HG03558 (cell line): ENCODE data around the gene KRR1.
"Not testable (repeated sequence)": the region's sequence is repeated elsewhere in the genome, so short reads cannot be mapped to it uniquely, and the experiment has no call there.

Experiments
- ATAC-seq: cut with Tn5 transposase; IDR thresholded peaks from one replicate; pipeline ENCODE4 v1.9.1; 2021; ENCODE audit warnings: moderate number of reproducible peaks; ENCODE audit not compliant: unreplicated experiment; ENCODE audit errors: extremely low read depth

The KRR1 gene

DNA sequence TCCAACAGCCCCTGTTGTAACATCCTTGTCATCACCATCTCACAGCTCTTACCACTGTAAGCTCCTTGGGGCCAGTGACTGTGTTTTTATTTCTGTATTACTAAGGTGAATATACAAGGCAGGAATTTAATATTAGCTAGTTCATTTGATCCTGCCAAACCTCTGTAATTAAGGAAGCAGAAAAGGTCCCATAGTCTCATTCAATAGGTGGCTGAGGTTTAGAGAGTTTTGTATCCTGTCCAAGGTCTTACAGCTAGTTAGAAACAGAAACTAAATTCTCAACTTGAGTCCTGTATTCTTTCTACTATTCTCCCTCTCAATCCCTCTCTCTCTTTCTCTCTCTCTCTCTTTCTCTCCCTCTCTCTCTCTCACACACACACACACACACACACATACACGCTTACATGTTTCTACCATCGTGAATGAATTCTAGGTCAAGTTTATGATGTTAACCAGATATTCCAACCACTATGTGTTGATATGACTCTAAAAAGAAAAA lies 31.4 kb downstream of the KRR1 start:
- peak; percentile 17 for ATAC-seq

DNA sequence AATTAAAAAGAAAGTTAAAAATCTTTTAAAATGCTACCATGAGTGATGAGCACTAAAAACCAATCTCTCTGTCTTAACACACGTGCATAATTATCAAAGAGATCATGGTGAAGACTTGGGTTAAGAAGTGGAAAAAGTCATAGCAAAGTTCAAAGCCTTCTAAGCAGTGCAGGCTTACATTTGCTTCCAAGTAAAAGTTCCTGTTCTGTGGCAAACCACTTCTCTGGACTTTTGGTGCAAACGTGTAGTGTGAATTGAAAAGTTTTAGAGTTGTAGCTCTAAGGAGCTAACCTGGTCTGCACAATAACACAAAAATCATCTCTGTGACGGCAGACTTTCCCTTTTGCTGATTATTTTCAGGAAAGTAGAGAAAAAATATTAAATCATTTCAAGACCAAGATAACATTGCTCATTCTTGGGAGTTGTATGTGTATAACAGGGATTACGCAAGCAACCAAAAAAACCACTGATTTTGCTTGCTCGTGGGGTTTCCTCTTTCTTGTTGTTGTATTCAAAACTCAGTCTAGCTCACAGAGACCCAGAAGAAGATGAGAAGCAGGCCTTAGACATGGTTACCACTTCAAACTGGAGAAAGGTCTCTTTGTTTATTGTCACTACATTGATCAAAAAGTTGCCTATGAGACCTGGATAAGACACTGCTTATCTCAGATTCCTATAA lies 33.2 kb downstream of the KRR1 start:
- ATAC-seq = no peak

DNA sequence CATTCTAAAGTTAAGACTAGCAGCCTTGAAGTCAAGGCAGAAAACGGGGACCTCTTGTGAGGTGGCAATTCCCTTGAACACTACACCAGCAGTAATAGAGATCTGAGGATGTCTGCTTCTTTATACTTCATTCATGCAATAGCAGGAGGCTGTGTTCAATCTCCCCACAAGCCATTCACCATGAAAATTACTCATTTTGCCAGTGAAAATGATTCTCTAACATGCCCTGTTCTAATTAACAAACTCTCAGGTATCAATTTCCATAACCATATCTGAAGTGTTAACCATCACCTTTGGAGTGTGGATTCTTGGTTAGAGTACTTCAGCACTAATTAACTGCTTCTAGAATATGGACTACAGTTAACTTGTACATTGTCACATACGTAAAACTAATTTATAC lies 34.3 kb downstream of the KRR1 start:
- ATAC-seq = no peak

DNA sequence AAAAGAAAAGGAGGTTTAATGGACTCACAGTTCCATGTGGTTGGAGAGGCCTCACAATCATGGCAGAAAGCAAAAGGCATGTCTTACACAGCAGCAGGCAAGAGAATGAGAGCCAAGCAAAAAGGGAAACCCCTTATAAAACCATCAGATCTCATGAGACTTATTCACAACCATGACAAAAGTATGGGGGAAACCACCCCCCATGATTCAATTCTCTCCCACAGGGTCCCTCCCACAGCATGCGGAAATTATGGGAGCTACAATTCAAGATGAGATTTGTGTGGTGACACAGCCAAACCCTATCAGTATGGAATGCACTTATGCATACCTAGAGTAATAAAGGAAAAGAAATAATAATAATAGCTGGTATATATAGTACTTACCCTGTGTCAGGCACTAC lies 35.3 kb downstream of the KRR1 start:
- no peak for ATAC-seq

DNA sequence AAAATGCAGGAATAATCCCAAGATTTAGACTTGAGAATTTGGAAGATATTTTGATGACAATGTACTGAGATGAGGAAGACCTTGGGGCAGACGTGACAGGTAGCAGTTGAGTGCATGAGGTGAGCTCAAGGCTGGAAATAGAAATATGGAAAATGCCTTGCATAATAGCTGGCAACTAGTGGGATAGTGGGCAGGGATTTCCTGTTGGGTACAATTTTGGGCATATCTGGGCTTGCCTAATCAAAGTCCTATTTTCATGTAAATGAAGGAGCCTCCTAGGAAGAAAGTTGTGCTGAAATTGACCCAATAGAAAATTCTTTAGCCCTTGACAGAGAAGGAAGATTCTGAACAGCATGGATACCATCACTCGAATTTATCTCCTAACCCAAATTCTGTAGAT lies 37.3 kb downstream of the KRR1 start:
- no peak for ATAC-seq

DNA sequence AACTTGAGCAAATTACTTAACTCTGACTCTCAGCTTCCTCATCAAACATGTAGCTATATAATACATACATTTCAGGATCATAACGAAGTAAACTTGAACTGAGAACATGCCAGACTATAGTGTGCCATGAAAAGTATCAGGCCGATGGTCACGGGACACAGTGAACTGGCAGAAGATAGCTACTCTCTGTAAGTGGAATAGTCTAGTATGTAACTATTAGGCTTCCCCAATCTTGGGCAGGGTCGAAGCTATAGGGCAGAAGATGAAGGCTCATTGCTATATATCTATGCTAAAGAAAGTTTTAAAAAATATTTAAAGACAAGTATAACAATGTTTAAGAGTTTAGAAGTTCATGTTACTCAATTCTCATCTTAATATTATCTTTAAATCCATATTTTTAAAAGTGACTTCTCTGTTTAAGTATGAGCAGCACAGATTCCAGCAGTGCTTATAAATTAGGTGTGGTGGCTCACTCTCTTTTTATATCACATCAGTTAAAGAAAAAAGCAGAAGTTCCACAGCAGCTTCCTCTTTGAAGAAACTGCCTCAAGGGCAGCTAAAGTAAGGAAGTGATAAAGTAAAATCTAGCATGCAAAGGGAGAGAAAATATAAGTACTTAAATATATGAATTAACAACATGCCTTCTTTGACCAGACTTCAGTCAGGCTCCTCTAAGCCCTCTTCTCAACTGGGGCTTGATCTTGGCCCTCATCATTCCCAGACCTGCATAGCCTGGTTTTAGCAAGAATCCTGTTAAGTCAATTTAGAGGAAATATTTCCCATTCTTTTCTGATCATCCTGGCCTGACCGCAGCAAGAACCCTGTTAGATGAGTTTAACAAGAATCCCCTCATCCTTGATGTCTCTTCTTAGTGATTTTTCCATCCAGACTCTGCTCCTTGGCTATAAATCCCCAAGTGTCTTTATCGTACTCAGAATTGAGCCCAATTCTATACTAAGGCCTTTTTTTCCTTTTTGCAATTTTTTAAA lies 39.2 kb downstream of the KRR1 start:
- ATAC-seq = no peak

DNA sequence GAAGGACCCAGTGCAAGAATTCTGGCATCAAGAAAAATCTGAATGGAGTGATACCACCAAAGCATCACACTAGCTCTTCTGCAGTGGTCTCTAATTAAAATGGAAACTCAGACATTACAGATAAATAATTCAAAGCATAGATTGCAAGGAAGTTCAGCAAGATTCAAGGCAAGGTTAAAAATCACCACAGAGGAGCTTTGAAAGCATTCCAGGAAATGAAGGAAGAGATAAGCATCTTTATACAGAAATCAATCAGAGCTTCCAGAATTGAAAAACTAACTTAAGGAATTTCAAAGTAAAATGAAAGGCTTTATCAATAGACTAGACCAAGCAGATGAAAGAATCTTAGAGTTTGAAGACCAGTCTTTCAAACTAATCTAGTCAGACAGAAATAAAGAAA lies 51.2 kb downstream of the KRR1 start:
- ATAC-seq = no peak

DNA sequence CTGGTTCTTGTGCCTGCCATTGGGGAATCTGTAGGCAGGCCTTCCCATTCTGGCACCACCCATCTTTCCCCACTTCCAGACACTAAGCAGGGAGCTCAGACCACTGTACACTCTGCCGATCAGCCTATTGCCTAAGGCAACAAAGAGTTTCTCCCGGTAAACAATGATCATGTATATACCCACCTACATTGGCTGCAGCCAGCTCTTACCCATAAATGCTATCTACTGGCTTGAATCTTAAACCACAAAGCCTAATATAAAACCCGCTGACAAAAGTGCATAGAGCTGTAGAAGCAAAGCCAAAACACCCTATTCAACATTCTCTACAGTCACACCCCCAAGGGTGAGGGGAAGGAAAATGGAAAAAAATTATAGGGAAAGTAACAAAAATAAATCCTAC lies 51.7 kb downstream of the KRR1 start:
- no peak for ATAC-seq

DNA sequence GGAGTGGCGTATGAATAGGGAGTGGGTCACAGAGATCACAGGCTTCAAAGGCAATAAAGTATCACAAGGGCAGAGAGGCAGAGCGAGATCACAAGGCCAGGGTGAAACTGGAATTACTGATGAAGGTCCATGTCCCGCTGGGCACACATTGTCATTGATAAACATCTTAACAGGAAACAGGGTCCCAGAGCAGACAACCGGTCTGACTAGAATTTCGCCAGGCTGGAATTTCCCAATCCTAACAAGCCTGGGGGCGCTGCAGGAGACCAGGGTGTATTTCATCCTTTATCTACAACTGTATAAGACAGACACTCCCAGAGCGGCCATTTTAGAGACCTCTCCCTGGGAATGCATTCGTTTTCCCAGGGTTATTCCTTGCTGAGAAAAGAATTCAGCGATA lies 53.5 kb downstream of the KRR1 start:
- ATAC-seq = not testable (repeated sequence)

DNA sequence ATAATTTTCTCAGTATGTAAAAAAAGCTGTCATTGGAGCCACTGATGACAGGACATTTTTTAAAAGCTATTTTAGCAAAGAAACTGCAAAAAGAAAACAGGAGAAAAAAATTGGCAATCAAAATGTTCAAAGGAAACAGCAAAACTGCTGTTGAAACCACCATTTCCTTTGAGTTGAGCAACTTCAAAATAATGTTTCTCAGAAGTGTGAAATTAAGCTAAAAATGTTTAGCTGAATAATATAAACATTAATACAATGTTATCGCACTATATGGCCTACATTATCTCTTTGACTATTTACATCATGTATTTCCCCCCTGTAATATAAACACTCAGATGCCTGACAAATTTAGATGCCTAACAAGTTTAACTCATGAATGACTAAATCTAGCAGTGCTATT lies 54.2 kb downstream of the KRR1 start:
- ATAC-seq = no peak

DNA sequence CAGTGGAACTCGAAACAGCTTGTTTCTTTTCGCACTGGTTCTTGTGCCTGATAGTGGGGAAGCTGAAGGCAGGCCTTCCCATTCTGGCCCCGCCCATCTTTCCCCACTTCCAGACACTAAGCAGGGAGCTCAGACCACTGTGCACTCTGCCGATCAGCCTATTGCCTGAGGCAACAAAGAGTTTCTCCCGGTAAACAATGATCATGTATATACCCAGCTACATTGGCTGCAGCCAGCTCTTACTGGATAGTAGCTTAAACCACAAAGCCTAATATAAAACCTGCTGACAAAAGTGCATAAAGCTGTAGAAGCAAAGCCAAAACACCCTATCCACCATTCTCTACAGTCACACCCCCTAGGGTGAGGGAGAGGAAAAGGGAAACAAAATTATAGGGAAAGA lies 55.6 kb downstream of the KRR1 start:
- no peak for ATAC-seq

DNA sequence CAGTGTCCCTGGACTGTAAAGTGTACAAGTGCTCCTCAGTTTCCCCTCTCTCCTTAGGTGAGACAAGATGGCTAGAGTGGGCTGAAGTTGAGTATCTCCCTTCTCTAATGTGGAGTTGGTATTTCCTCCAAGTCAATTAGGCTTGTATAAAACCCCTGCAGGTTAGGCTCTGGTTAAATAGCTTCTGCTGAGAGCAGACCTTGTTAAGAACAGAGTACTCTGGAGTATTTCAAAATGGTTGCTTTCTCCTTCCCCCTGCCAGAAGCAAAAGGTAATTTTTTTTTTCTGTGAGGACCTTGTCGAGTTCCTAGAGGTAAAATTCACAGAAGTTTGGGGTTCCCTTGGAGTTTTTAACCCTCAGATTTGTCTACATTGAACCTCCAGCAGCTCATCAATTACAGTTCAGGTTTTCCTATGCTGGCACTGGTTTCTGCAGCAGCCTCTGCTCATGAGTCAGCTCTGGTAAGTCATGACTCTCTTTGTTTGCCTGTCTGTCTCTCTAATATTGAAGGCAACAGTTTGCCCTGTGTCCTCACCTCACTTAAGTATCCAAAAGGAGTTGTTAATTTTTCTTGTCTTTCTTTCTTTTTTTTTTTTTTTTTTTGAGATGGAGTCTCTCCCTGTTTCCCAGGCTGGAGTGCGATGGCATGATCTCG lies 58.6 kb downstream of the KRR1 start:
- ATAC-seq = no peak

DNA sequence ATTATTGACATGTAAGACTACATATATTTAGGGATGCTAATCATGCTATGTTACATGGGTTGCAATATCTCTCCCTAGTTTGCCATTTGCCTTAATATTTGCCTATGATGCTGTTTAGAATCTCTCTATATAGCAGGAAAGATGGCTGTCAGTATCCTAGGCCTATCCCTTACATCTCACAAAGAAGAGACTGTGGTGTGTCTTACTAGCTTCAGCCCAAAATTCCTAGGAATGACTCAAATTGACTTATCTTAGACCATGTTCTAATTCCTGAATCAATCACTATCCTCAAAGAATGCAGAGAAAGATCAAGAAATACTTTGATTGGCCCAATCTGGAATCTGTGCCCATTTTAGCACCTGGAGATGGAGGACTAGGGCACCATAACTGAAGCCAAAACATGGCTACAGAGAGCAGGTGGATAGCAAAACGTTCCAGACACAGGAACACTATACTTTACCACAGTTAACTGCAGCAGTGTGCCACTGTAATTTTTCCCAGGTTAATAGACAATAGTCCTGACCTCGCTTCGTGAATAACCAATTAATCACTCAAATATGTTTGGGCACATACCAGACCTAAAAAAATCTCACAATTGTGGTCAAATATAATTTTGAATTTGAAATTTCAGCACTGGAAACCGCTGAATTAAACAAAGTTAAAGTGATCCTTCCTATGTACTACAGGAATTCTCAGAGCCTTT lies 63.6 kb downstream of the KRR1 start:
- no peak for ATAC-seq

DNA sequence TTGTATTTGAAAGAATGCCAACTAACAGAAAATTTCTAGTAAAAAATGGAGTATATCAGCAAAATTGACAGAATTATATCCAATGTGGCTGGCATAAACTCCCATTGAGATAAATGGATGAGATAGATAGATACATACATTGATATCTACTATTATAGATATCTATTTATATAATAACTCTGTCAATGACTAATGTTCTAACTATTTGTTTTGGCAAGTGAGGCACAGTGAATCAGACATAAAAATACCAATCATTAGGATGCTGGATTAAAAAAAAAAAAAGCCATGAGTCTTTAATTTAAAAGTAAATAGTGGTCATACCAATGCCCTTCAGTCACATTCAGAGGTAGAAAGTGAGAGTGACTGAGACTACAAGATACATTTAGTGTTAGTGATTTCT lies 64.6 kb downstream of the KRR1 start:
- no peak for ATAC-seq

DNA sequence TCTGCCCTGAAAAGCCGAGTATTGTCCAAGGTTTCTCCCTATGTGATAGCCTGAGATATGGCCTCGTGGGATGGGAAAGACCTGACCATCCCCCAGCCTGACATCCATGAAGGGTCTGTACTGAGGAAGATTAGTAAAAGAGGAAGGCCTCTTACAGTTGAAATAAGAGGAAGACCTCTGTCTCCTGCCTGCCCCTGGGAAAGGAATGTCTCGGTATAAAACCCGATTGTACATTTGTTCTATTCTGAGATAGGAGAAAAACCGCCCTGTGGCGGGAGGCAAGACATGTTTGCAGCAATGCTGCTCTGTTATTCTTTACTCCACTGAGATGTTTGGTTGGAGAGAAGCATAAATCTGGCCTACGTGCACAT lies 66.3 kb downstream of the KRR1 start:
- ATAC-seq = not testable (repeated sequence)

DNA sequence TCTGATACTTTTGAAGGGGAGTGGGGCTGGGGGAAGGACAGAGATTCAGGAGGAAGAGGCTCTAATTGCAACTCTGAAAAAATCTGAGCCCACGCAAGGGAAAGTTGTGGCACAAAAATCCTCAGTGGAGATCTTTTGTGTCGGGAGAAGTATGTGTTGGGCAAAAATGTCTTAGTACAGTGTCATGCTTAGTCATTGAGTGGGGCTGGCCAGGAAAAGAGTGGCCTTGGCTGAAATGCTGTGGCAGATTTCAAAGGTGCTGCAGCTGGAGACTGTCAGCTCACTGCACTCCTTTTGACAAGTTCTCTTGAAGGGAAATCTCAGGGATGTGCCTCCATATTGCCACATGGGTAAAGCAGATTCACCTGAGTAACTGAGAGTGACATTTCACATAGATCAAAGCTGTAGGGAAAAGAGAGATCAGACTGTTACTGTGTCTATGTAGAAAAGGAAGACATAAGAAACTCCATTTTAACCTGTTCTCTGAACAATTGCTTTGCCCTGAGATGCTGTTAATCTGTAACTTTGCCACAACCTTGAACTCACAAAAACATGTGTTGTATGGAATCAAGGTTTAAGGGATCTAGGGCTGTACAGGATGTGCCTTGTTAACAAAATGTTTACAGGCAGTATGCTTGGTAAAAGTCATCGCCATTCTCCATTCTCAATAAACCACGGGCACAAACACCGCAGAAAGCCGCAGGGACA lies 66.8 kb downstream of the KRR1 start:
- no peak for ATAC-seq

DNA sequence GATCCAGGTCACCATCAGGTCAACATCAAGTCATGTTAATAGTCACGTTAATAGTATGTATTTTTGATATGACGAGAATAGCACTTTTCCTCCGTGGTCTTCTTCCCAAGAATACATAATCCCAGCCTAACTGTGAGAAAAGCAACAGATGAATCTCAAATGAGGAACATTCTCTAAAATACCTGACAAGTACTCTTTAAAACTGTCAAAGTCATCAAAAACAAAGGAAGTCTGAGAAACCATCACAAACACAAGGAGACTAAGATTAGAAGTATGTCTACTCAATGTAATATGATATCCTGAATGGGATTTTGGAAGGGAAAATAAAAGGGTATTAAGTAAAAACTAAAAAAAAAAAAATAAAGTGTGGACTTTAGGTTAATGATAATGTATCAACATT lies 67.7 kb downstream of the KRR1 start:
- no peak for ATAC-seq

DNA sequence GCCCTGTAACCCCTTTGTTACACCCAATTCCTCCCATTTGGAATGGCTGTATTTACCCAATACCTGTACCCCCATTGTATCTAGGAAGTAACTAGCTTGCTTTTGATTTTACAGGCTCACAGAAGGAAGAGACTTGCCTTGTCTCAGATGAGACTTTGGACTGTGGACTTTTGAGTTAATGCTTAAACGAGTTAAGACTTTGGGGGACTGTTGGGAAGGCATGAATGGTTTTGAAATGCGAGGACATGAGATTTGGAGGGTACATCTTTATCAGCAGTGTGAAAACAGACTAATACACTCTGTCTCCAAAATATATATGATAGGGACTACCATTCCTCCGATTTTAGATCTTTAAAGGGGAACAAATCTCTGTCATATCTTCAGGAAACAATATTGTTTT lies 69.0 kb downstream of the KRR1 start:
- ATAC-seq = not testable (repeated sequence)

DNA sequence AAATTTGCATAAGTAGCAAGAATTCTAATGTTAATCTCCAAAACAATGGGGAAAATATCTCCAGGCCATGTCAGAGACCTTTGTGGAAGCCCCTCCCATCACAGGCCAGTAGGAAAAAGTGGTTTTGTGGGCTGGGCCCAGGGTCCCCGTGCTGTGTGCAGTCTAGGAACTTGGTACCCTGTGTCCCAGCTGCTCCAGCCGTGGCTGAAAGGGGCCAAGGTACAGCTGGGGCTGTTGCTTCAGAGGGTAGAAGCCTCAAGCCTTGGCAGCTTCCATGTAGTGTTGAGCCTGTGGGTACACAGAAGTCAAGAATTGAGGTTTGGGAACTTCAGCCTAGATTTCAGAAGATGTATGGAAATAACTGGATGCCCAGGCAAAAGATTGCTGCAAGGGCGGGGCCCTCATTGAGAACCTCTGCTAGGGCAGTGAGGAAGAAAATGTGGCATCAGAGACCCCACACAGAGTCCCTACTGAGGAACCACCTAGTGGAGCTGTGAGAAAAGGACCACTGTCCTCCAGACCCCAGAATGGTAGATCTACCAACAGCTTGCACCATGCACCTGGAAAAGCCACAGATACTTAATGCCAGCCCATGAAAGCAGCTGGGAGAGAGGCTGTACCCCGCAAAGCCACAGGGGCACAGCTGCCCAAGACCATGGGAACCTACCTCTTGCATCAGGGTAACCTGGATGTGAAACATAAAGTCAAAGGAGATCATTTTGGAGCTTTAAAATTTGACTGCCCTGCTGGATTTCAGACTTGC lies 69.5 kb downstream of the KRR1 start:
- not testable (repeated sequence) for ATAC-seq
